ENCODE results near the gene HAND2.

HAND2 gene

GRCh38 chr4:173522951-173523395 is 7.1 kb downstream of the HAND2 start:
- TF ChIP-seq TAF1 (IDR thresholded peaks at IDR 0.05; ENCODE audit: low read depth, low read length) (no peak), PAX5 (IDR thresholded peaks at IDR 0.05; ENCODE audit: insufficient read depth, low read length, severe bottlenecking) (no peak), POLR2AphosphoS5 (IDR thresholded peaks at IDR 0.05; ENCODE audit: low read depth, low read length) (no peak), POU2F2 (IDR thresholded peaks at IDR 0.05; ENCODE audit: low read depth, low read length) (no peak), POLR2A (IDR thresholded peaks at IDR 0.05; ENCODE audit: low read depth, low read length) (no peak), SPI1 (IDR thresholded peaks at IDR 0.05; ENCODE audit: low read depth, low read length) (no peak)
- FAIRE-seq (no peak), DNase-seq (ENCODE audit: insufficient read length, low spot score) (no peak)

GRCh38 chr4:173522160-173522950 is 7.7 kb downstream of the HAND2 start:
- FAIRE-seq (no peak), DNase-seq (ENCODE audit: insufficient read length, low spot score) (no peak)
- TF ChIP-seq PAX5 (IDR thresholded peaks at IDR 0.05; ENCODE audit: insufficient read depth, low read length, severe bottlenecking): no peak
- TF ChIP-seq SPI1 (IDR thresholded peaks at IDR 0.05; ENCODE audit: low read depth, low read length): no peak
- TF ChIP-seq POLR2AphosphoS5 (IDR thresholded peaks at IDR 0.05; ENCODE audit: low read depth, low read length): no peak
- no peak for TF ChIP-seq POLR2A (IDR thresholded peaks at IDR 0.05; ENCODE audit: low read depth, low read length)

- TF ChIP-seq PAX5 (IDR thresholded peaks at IDR 0.05; ENCODE audit: insufficient read depth, low read length, severe bottlenecking): no peak
- TF ChIP-seq TAF1 (IDR thresholded peaks at IDR 0.05; ENCODE audit: low read depth, low read length): no peak
- no peak for TF ChIP-seq POU2F2 (IDR thresholded peaks at IDR 0.05; ENCODE audit: low read depth, low read length)
- TF ChIP-seq POLR2A (IDR thresholded peaks at IDR 0.05; ENCODE audit: low read depth, low read length): no peak
- TF ChIP-seq POLR2AphosphoS5 (IDR thresholded peaks at IDR 0.05; ENCODE audit: low read depth, low read length): no peak
- no peak for TF ChIP-seq SPI1 (IDR thresholded peaks at IDR 0.05; ENCODE audit: low read depth, low read length)
- no peak for FAIRE-seq
- DNase-seq (ENCODE audit: insufficient read length, low spot score): no peak
These were observed 8.4 kb downstream of the HAND2 start for GRCh38 chr4:173521467-173522159.

- DNase-seq (ENCODE audit: insufficient read length, low spot score): no peak
- no peak for TF ChIP-seq SPI1 (IDR thresholded peaks at IDR 0.05; ENCODE audit: low read depth, low read length)
- TF ChIP-seq POLR2A (IDR thresholded peaks at IDR 0.05; ENCODE audit: low read depth, low read length): no peak
- TF ChIP-seq POU2F2 (IDR thresholded peaks at IDR 0.05; ENCODE audit: low read depth, low read length): no peak
- TF ChIP-seq POLR2AphosphoS5 (IDR thresholded peaks at IDR 0.05; ENCODE audit: low read depth, low read length): no peak
- TF ChIP-seq TAF1 (IDR thresholded peaks at IDR 0.05; ENCODE audit: low read depth, low read length): no peak
- TF ChIP-seq PAX5 (IDR thresholded peaks at IDR 0.05; ENCODE audit: insufficient read depth, low read length, severe bottlenecking): no peak
- no peak for FAIRE-seq
These were observed 9.0 kb downstream of the HAND2 start for GRCh38 chr4:173520921-173521466.

GRCh38 chr4:173519111-173520101 is 10.6 kb downstream of the HAND2 start:
- FAIRE-seq (no peak), DNase-seq (ENCODE audit: insufficient read length, low spot score) (no peak)
- TF ChIP-seq PAX5 (IDR thresholded peaks at IDR 0.05; ENCODE audit: insufficient read depth, low read length, severe bottlenecking) (no peak), POLR2AphosphoS5 (IDR thresholded peaks at IDR 0.05; ENCODE audit: low read depth, low read length) (no peak), TAF1 (IDR thresholded peaks at IDR 0.05; ENCODE audit: low read depth, low read length) (no peak), SPI1 (IDR thresholded peaks at IDR 0.05; ENCODE audit: low read depth, low read length) (no peak), POLR2A (IDR thresholded peaks at IDR 0.05; ENCODE audit: low read depth, low read length) (no peak), POU2F2 (IDR thresholded peaks at IDR 0.05; ENCODE audit: low read depth, low read length) (no peak)

- no peak for TF ChIP-seq SPI1 (IDR thresholded peaks at IDR 0.05; ENCODE audit: low read depth, low read length)
- TF ChIP-seq TAF1 (IDR thresholded peaks at IDR 0.05; ENCODE audit: low read depth, low read length): no peak
- no peak for TF ChIP-seq PAX5 (IDR thresholded peaks at IDR 0.05; ENCODE audit: insufficient read depth, low read length, severe bottlenecking)
- TF ChIP-seq POU2F2 (IDR thresholded peaks at IDR 0.05; ENCODE audit: low read depth, low read length): no peak
- TF ChIP-seq POLR2AphosphoS5 (IDR thresholded peaks at IDR 0.05; ENCODE audit: low read depth, low read length): no peak
- TF ChIP-seq POLR2A (IDR thresholded peaks at IDR 0.05; ENCODE audit: low read depth, low read length): no peak
- FAIRE-seq: no peak
- no peak for DNase-seq (ENCODE audit: insufficient read length, low spot score)
These were observed 11.5 kb downstream of the HAND2 start for GRCh38 chr4:173518425-173519102.

- FAIRE-seq: no peak
- no peak for DNase-seq (ENCODE audit: insufficient read length, low spot score)
- TF ChIP-seq POU2F2 (IDR thresholded peaks at IDR 0.05; ENCODE audit: low read depth, low read length) (no peak), POLR2AphosphoS5 (IDR thresholded peaks at IDR 0.05; ENCODE audit: low read depth, low read length) (no peak), PAX5 (IDR thresholded peaks at IDR 0.05; ENCODE audit: insufficient read depth, low read length, severe bottlenecking) (no peak), POLR2A (IDR thresholded peaks at IDR 0.05; ENCODE audit: low read depth, low read length) (no peak), SPI1 (IDR thresholded peaks at IDR 0.05; ENCODE audit: low read depth, low read length) (no peak), TAF1 (IDR thresholded peaks at IDR 0.05; ENCODE audit: low read depth, low read length) (no peak)
These were observed 12.1 kb downstream of the HAND2 start for GRCh38 chr4:173517781-173518424.
